H9 (cell line): ENCODE results near the gene COL4A1. TPM values are rescaled to one million over a fixed set of nuclear protein-coding genes. Genes with fewer than 3 reads are reported as not detected.

Experiments
- DNase-seq: peaks from one replicate; pipeline ENCODE4 v3.0.0-alpha.2; 2017
- H2AFZ ChIP-seq: one replicate; pipeline ENCODE4 v1.6.1; 2013; ENCODE audit warnings: mild to moderate bottlenecking, low read length, control low read depth, moderate library complexity
- H2AK5ac ChIP-seq: 2 replicates; pipeline ENCODE4 v1.6.1; 2013; ENCODE audit warnings: low read length, control low read depth, mixed read lengths; ENCODE audit not compliant: insufficient read length
- H2BK120ac ChIP-seq: one replicate; pipeline ENCODE4 v1.6.1; 2013; ENCODE audit warnings: low read depth, mild to moderate bottlenecking, low read length, control low read depth, inconsistent platforms; ENCODE audit not compliant: poor library complexity, severe bottlenecking
- H2BK12ac ChIP-seq: 2 replicates; pipeline ENCODE4 v1.6.1; 2013; ENCODE audit warnings: low read length, control low read depth, mixed read lengths, low read depth; ENCODE audit not compliant: insufficient read length
- H2BK15ac ChIP-seq: 2 replicates; pipeline ENCODE4 v1.6.1; 2013; ENCODE audit warnings: low read depth, low read length, control low read depth
- H2BK20ac ChIP-seq: one replicate; pipeline ENCODE4 v1.6.1; 2013; ENCODE audit warnings: low read depth, mild to moderate bottlenecking, low read length, control low read depth, inconsistent platforms; ENCODE audit not compliant: poor library complexity, severe bottlenecking
- H2BK5ac ChIP-seq: 2 replicates; pipeline ENCODE4 v1.6.1; 2013; ENCODE audit warnings: low read length, control low read depth, mixed read lengths; ENCODE audit not compliant: insufficient read length
- H3K14ac ChIP-seq: 2 replicates; pipeline ENCODE4 v1.6.1; 2013; ENCODE audit warnings: low read length, control low read depth; ENCODE audit not compliant: insufficient read depth
- H3K18ac ChIP-seq: 2 replicates; pipeline ENCODE4 v1.6.1; 2013; ENCODE audit warnings: low read depth, mild to moderate bottlenecking, mixed read lengths, low read length, control low read depth; ENCODE audit not compliant: insufficient read length
- H3K23ac ChIP-seq: 2 replicates; pipeline ENCODE4 v1.6.1; 2013; ENCODE audit warnings: low read length, control low read depth, mixed read lengths, low read depth; ENCODE audit not compliant: insufficient read length
- H3K23me2 ChIP-seq: 2 replicates; pipeline ENCODE4 v1.6.1; 2013; ENCODE audit warnings: low read depth, mild to moderate bottlenecking, mixed read lengths, low read length, control low read depth; ENCODE audit not compliant: insufficient read length, poor library complexity, severe bottlenecking
- H3K27ac ChIP-seq: 2 replicates; pipeline ENCODE4 v1.5.1; 2013; ENCODE audit warnings: low read length, control low read depth, mixed read lengths, low read depth; ENCODE audit not compliant: insufficient read length
- H3K27me3 ChIP-seq: 2 replicates; pipeline ENCODE4 v1.6.1; 2013; ENCODE audit warnings: low read length, control low read depth, inconsistent platforms; ENCODE audit not compliant: insufficient read depth
- H3K4ac ChIP-seq: 2 replicates; pipeline ENCODE4 v1.6.1; 2013; ENCODE audit warnings: low read depth, mild to moderate bottlenecking, control low read depth, inconsistent platforms, low read length, moderate library complexity
- H3K4me1 ChIP-seq: 2 replicates; pipeline ENCODE4 v1.6.1; 2013; ENCODE audit warnings: low read length, control low read depth, inconsistent platforms; ENCODE audit not compliant: insufficient read depth
- H3K4me2 ChIP-seq: 2 replicates; pipeline ENCODE4 v1.6.1; 2013; ENCODE audit warnings: low read length, control low read depth, mixed read lengths; ENCODE audit not compliant: insufficient read length, insufficient read depth
- H3K56ac ChIP-seq: 2 replicates; pipeline ENCODE4 v1.6.1; 2013; ENCODE audit warnings: low read depth, mild to moderate bottlenecking, mixed read lengths, low read length, control low read depth; ENCODE audit not compliant: insufficient read length
- H3K79me1 ChIP-seq: 2 replicates; pipeline ENCODE4 v1.6.1; 2013; ENCODE audit warnings: low read depth, mild to moderate bottlenecking, moderate library complexity, low read length, control low read depth, inconsistent platforms; ENCODE audit not compliant: insufficient read depth, poor library complexity, severe bottlenecking
- H3K79me2 ChIP-seq: 2 replicates; pipeline ENCODE4 v1.6.1; 2013; ENCODE audit warnings: low read length, control low read depth, inconsistent platforms; ENCODE audit not compliant: insufficient read depth
- H3K9ac ChIP-seq: 2 replicates; pipeline ENCODE4 v1.6.1; 2013; ENCODE audit warnings: low read length, control low read depth, mixed read lengths; ENCODE audit not compliant: insufficient read length; ENCODE audit errors: extremely low read depth
- H3K9me3 ChIP-seq: one replicate; pipeline ENCODE4 v1.6.1; 2013; ENCODE audit warnings: low read depth, low read length, inconsistent platforms; ENCODE audit not compliant: control insufficient read depth
- H3T11ph ChIP-seq: one replicate; pipeline ENCODE4 v1.6.1; 2013; ENCODE audit warnings: mild to moderate bottlenecking, low read length, control low read depth, inconsistent platforms
- H4K20me1 ChIP-seq: one replicate; pipeline ENCODE4 v1.6.1; 2013; ENCODE audit not compliant: control insufficient read depth, insufficient read length, insufficient read depth
- H4K5ac ChIP-seq: 2 replicates; pipeline ENCODE4 v1.6.1; 2013; ENCODE audit warnings: low read depth, mild to moderate bottlenecking, mixed read lengths, low read length, control low read depth; ENCODE audit not compliant: insufficient read length
- H4K8ac ChIP-seq: replicated peaks from 2 replicates; pipeline ENCODE4 v1.6.1; 2013; ENCODE audit warnings: low read length, control low read depth, mixed read lengths, low read depth; ENCODE audit not compliant: insufficient read length
- H4K91ac ChIP-seq: 2 replicates; pipeline ENCODE4 v1.6.1; 2013; ENCODE audit warnings: low read depth, mild to moderate bottlenecking, moderate library complexity, mixed read lengths, low read length, control low read depth; ENCODE audit not compliant: insufficient read length
- H3K27ac Mint-ChIP-seq, 3 experiments: 2 replicates in 2 of 3; 3 replicates in 1 of 3; pipeline ENCODE4 v1.8.0; 2020 to 2021; ENCODE audit warnings: mixed read lengths in 3 of 3, mild to moderate bottlenecking in 1 of 3, moderate library complexity in 1 of 3
- H3K27me3 Mint-ChIP-seq: 2 replicates; pipeline ENCODE4 v1.8.0; 2021; ENCODE audit warnings: low read depth, mild to moderate bottlenecking, moderate library complexity, mixed read lengths
- H3K36me3 Mint-ChIP-seq, 3 experiments: 2 replicates in 2 of 3; 3 replicates in 1 of 3; pipeline ENCODE4 v1.8.0; 2020 to 2021; ENCODE audit warnings: low read depth in 3 of 3, mixed read lengths in 3 of 3; ENCODE audit not compliant: insufficient read depth in 1 of 3
- H3K4me1 Mint-ChIP-seq, 2 experiments: 2 replicates each; pipeline ENCODE4 v1.8.0; 2020; ENCODE audit warnings: mixed read lengths in 2 of 2
- H3K4me3 Mint-ChIP-seq, 2 experiments: 2 replicates in 1 of 2; 3 replicates in 1 of 2; pipeline ENCODE4 v1.8.0; 2020 to 2021; ENCODE audit warnings: mild to moderate bottlenecking in 2 of 2, mixed read lengths in 2 of 2, moderate library complexity in 1 of 2
- H3K9me3 Mint-ChIP-seq, 2 experiments: 2 replicates in 1 of 2; 3 replicates in 1 of 2; pipeline ENCODE4 v1.8.0; 2020; ENCODE audit warnings: mild to moderate bottlenecking in 2 of 2, mixed read lengths in 2 of 2, moderate library complexity in 1 of 2
- WGBS: extraction: QIAGEN DNeasy Blood & Tissue Kit; methylation state at CpG from one replicate; pipeline ENCODE4 v1.1.7; 2013; ENCODE audit warnings: missing lambda C conversion rate, low lambda C conversion rate, mixed read lengths; ENCODE audit not compliant: insufficient read length; ENCODE audit errors: extremely low coverage; 5-methylcytosine and 5-hydroxymethylcytosine counted together
- total RNA-seq: library from RNA; stranded (reverse); gene quantifications from 2 replicates; pipeline ENCODE4 v1.2.1, GENCODE V29; 2021
- TF ChIP-seq, protein P1 (sequence below): fragments of 200-600 bp; sonication (generic); conservative IDR thresholded peaks from 3 replicates; pipeline ENCODE4 v1.8.0; 2021; ENCODE audit warnings: antibody characterized with exemption, mild to moderate bottlenecking

Gene COL4A1
- total RNA-seq, 1 experiment from 2014 or later: 73.1 TPM

DNA sequence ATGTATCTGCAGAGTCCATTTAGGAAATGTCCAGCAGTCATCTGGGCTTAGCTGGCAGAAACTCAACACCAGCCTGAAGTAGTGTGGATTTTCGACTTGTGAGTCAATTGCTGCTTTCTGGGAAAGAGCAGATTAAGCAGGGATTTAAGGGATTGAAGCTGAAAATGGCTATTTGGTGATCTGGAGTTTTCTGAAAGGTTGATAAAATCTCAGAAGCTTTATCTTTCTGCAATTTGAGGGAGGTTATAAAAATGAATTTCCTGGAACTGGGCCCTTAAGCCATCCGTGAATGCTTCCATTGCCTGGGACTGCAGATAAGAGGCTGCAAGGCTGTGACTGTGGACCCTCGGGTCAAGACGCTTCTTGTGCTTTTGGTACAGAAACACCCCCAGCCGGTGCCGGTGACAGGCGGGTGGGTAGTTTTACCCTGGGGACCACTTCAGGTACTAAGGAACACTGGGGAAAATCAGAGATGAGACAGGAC, 61.5 kb downstream of the COL4A1 start:
- H3K79me1 ChIP-seq: no peaks in the 10 kb centered on the region
- H3K18ac ChIP-seq: no peak overlapping the region
- H3K4me2 ChIP-seq: no peak overlapping the region
- Mint-ChIP-seq H3K4me1 (peaks cover 27 to 29% of the 10 kb centered on the region in 2 experiments), H3K9me3 (no peaks in the 10 kb centered on the region), H3K27me3 (no peaks in the 10 kb centered on the region), H3K27ac (peak overlapping the region in 1 of 3 experiments; percentile 66; a peak in 1 of 7 replicates), H3K36me3 (no peaks in the 10 kb centered on the region), H3K4me3 (no peak overlapping the region)
- H2BK20ac ChIP-seq: no peak overlapping the region
- no peak overlapping the region for H3K27ac ChIP-seq
- no peak overlapping the region for H2AK5ac ChIP-seq
- H4K20me1 ChIP-seq: no peaks in the 10 kb centered on the region
- no peaks in the 10 kb centered on the region for H3K9me3 ChIP-seq
- no peak for DNase-seq
- TF ChIP-seq, protein P1, sequence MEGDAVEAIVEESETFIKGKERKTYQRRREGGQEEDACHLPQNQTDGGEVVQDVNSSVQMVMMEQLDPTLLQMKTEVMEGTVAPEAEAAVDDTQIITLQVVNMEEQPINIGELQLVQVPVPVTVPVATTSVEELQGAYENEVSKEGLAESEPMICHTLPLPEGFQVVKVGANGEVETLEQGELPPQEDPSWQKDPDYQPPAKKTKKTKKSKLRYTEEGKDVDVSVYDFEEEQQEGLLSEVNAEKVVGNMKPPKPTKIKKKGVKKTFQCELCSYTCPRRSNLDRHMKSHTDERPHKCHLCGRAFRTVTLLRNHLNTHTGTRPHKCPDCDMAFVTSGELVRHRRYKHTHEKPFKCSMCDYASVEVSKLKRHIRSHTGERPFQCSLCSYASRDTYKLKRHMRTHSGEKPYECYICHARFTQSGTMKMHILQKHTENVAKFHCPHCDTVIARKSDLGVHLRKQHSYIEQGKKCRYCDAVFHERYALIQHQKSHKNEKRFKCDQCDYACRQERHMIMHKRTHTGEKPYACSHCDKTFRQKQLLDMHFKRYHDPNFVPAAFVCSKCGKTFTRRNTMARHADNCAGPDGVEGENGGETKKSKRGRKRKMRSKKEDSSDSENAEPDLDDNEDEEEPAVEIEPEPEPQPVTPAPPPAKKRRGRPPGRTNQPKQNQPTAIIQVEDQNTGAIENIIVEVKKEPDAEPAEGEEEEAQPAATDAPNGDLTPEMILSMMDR: no peak
- H3K4ac ChIP-seq: no peak overlapping the region
- H2AFZ ChIP-seq: no peak overlapping the region
- H4K8ac ChIP-seq: no peak overlapping the region
- no peaks in the 10 kb centered on the region for H3K23me2 ChIP-seq
- no peaks in the 10 kb centered on the region for H3K27me3 ChIP-seq
- H2BK12ac ChIP-seq: no peak overlapping the region
- H4K5ac ChIP-seq: no peak overlapping the region
- no peak overlapping the region for H3K56ac ChIP-seq
- no peak overlapping the region for H3T11ph ChIP-seq
- H2BK5ac ChIP-seq: no peak overlapping the region
- no peak overlapping the region for H4K91ac ChIP-seq
- no peak overlapping the region for H2BK120ac ChIP-seq
- no peak overlapping the region for H3K14ac ChIP-seq
- no peak overlapping the region for H3K9ac ChIP-seq
- H2BK15ac ChIP-seq: no peak overlapping the region
- H3K79me2 ChIP-seq: no peaks in the 10 kb centered on the region
- WGBS: no CpG with 5 or more reads among the region's 7 CpGs
- peaks cover 2% of the 10 kb centered on the region for H3K4me1 ChIP-seq
- H3K23ac ChIP-seq: no peak overlapping the region
